ENCODE results near the gene SLC25A13. TPM values are rescaled to one million over a fixed set of nuclear protein-coding genes. Genes with fewer than 3 reads are reported as not detected.

The SLC25A13 gene
- total and polyA plus RNA-seq, 9 of the 15 experiments (the other 6 are each of a cell fraction or from before 2014, with no cell fraction given), result 21.4 to 80.2 (median 58.7) TPM

DNA sequence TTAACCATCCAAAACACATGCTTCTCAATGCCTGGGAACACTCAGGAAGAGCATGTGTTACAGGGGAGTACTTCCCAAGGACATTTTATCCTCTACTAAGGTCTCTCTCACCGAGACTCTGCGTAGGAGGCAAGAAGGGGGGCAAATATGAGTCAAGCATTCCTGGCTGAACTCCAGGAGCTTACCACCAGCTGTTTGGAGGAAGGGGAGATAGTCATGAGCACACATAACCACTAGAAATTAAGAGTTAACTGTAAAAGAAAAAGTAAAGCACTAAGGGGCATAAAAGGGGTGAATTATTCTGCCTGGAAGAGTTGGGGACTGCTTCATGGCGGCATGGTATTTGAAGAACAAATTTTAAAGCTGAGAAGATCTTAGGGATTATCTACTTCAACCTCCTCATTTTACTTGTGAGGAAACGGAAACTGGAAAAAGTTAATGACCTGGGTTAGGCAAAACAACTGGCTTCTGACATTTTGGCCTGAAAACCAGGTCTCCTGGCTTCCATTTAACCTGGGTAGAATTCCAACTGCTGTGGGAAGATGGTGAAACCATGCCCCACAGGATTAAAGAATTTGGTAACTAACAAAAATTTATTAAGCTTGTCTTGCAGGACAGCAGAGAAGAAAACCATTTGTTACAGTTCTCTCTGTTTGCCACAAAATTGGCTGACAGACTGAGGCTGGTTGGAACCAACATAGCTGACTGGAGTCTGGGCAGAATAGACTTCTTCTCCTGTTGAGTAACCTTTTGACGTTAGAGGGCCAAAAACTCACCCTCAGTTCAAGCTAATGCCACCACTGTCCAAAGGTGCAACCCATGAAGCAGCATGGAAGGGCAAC lies 85.5 kb downstream of the SLC25A13 start (continued):
- TF ChIP-seq ZKSCAN1 (IDR thresholded peaks at IDR 0.05; ENCODE audit: low read depth, low read length) (peak; percentile 51; the same call in 1 of the 2 replicates), MCM7 (IDR thresholded peaks at IDR 0.05) (no peak), TAF1 (IDR thresholded peaks at IDR 0.05; ENCODE audit: control insufficient read depth, extremely low read depth, insufficient read depth, low read length, severe bottlenecking) (peak; percentile 41), ESRRA (IDR thresholded peaks at IDR 0.05; ENCODE audit: borderline replicate concordance, low read depth) (peak; percentile 97), EP300 (IDR thresholded peaks at IDR 0.05; ENCODE audit: low read length) (peak; percentile 79), ATF7 (IDR thresholded peaks at IDR 0.05) (peak; percentile 98), NR1H2 (CRISPR knock-in tag; IDR thresholded peaks at IDR 0.05) (no peak), TCF7L2 (IDR thresholded peaks at IDR 0.05; ENCODE audit: low read depth, low read length) (peak; percentile 77; the same call in 1 of the 2 replicates), ZBED1 (IDR thresholded peaks at IDR 0.05) (0 out of 2 replicates have a peak, but pooled peaks have one; percentile 42), ELF2 (CRISPR knock-in tag; IDR thresholded peaks at IDR 0.05) (0 out of 2 replicates have a peak, but pooled peaks have one; percentile 35), ASH1L (IDR thresholded peaks at IDR 0.05; ENCODE audit: borderline replicate concordance, low read depth, partially characterized antibody) (peak; percentile 41), CREM (IDR thresholded peaks at IDR 0.05; ENCODE audit: low read depth) (peak; percentile 76), CEBPB (tag; IDR thresholded peaks at IDR 0.05) (peak; percentile 26; the same call in 1 of the 2 replicates), ARHGAP35 (IDR thresholded peaks at IDR 0.05; ENCODE audit: partially characterized antibody) (no peak), SMARCC2 (IDR thresholded peaks at IDR 0.05; ENCODE audit: low read depth) (peak; percentile 98)
- TF ChIP-seq, protein P1, sequence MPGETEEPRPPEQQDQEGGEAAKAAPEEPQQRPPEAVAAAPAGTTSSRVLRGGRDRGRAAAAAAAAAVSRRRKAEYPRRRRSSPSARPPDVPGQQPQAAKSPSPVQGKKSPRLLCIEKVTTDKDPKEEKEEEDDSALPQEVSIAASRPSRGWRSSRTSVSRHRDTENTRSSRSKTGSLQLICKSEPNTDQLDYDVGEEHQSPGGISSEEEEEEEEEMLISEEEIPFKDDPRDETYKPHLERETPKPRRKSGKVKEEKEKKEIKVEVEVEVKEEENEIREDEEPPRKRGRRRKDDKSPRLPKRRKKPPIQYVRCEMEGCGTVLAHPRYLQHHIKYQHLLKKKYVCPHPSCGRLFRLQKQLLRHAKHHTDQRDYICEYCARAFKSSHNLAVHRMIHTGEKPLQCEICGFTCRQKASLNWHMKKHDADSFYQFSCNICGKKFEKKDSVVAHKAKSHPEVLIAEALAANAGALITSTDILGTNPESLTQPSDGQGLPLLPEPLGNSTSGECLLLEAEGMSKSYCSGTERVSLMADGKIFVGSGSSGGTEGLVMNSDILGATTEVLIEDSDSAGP (CRISPR knock-in tag; IDR thresholded peaks at IDR 0.05), result no peak
- TF ChIP-seq, protein P2, sequence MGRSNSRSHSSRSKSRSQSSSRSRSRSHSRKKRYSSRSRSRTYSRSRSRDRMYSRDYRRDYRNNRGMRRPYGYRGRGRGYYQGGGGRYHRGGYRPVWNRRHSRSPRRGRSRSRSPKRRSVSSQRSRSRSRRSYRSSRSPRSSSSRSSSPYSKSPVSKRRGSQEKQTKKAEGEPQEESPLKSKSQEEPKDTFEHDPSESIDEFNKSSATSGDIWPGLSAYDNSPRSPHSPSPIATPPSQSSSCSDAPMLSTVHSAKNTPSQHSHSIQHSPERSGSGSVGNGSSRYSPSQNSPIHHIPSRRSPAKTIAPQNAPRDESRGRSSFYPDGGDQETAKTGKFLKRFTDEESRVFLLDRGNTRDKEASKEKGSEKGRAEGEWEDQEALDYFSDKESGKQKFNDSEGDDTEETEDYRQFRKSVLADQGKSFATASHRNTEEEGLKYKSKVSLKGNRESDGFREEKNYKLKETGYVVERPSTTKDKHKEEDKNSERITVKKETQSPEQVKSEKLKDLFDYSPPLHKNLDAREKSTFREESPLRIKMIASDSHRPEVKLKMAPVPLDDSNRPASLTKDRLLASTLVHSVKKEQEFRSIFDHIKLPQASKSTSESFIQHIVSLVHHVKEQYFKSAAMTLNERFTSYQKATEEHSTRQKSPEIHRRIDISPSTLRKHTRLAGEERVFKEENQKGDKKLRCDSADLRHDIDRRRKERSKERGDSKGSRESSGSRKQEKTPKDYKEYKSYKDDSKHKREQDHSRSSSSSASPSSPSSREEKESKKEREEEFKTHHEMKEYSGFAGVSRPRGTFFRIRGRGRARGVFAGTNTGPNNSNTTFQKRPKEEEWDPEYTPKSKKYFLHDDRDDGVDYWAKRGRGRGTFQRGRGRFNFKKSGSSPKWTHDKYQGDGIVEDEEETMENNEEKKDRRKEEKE (IDR thresholded peaks at IDR 0.05; ENCODE audit: borderline replicate concordance in 1 of 2, control insufficient read depth in 1 of 2, low read depth in 2 of 2, low read length in 1 of 2), result peak; percentile 60 to 84; a peak in 2 of 4 replicates
- TF ChIP-seq, protein P3, sequence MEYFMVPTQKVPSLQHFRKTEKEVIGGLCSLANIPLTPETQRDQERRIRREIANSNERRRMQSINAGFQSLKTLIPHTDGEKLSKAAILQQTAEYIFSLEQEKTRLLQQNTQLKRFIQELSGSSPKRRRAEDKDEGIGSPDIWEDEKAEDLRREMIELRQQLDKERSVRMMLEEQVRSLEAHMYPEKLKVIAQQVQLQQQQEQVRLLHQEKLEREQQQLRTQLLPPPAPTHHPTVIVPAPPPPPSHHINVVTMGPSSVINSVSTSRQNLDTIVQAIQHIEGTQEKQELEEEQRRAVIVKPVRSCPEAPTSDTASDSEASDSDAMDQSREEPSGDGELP (CRISPR knock-in tag; IDR thresholded peaks at IDR 0.05; ENCODE audit: borderline replicate concordance), result peak; percentile 94
- TF ChIP-seq, protein P4, sequence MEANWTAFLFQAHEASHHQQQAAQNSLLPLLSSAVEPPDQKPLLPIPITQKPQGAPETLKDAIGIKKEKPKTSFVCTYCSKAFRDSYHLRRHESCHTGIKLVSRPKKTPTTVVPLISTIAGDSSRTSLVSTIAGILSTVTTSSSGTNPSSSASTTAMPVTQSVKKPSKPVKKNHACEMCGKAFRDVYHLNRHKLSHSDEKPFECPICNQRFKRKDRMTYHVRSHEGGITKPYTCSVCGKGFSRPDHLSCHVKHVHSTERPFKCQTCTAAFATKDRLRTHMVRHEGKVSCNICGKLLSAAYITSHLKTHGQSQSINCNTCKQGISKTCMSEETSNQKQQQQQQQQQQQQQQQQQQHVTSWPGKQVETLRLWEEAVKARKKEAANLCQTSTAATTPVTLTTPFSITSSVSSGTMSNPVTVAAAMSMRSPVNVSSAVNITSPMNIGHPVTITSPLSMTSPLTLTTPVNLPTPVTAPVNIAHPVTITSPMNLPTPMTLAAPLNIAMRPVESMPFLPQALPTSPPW (CRISPR knock-in tag; IDR thresholded peaks at IDR 0.05), result peak; percentile 100

All from K562 (cell line).